DMS 273 treated with DMSO at 0.1 percent for 48 hours (cell line): ENCODE results near the gene GINS3.
A peak's percentile ranks its signal among the peaks of the same experiment; 100 is the strongest.
"Not testable (repeated sequence)": the region's sequence is repeated elsewhere in the genome, so short reads cannot be mapped to it uniquely, and the experiment has no call there.

Experiments used
- DNase-seq: peaks from one replicate; lab custom pipeline; 2025; lab: John Stamatoyannopoulos, UW

Gene GINS3

GRCh38 chr16:58393138-58393504 lies 850 bp downstream of the GINS3 start:
- DNase-seq = peak; percentile 27

- DNase-seq = not testable (repeated sequence)
Observed at GRCh38 chr16:58396897-58397296, 4.6 kb downstream of the GINS3 start.

- no peak for DNase-seq
Observed at GRCh38 chr16:58399718-58400633, 7.7 kb downstream of the GINS3 start.

- DNase-seq = not testable (repeated sequence)
Observed at GRCh38 chr16:58401305-58401704, 9.0 kb downstream of the GINS3 start.

GRCh38 chr16:58402796-58403195 lies 10.5 kb downstream of the GINS3 start:
- no peak for DNase-seq

GRCh38 chr16:58409316-58409973 lies 17.2 kb downstream of the GINS3 start:
- no peak for DNase-seq

GRCh38 chr16:58411336-58411735 lies 19.1 kb downstream of the GINS3 start:
- no peak for DNase-seq

GRCh38 chr16:58411736-58412614 lies 19.7 kb downstream of the GINS3 start:
- no peak for DNase-seq

GRCh38 chr16:58412615-58412970 lies 20.3 kb downstream of the GINS3 start:
- not testable (repeated sequence) for DNase-seq

GRCh38 chr16:58413359-58413758 lies 21.1 kb downstream of the GINS3 start:
- no peak for DNase-seq

GRCh38 chr16:58415003-58415402 lies 22.7 kb downstream of the GINS3 start:
- no peak for DNase-seq

GRCh38 chr16:58415961-58416360 lies 23.7 kb downstream of the GINS3 start:
- not testable (repeated sequence) for DNase-seq

GRCh38 chr16:58417035-58417434 lies 24.8 kb downstream of the GINS3 start:
- no peak for DNase-seq

- DNase-seq = no peak
Observed at GRCh38 chr16:58417600-58417999, 25.3 kb downstream of the GINS3 start.

GRCh38 chr16:58418026-58418425 lies 25.8 kb downstream of the GINS3 start:
- DNase-seq = no peak

GRCh38 chr16:58418601-58419000 lies 26.3 kb downstream of the GINS3 start:
- no peak for DNase-seq

GRCh38 chr16:58419241-58419990 lies 27.1 kb downstream of the GINS3 start:
- no peak for DNase-seq

- DNase-seq = no peak
Observed at GRCh38 chr16:58421059-58421458, 28.8 kb downstream of the GINS3 start.

GRCh38 chr16:58421529-58421928 lies 29.3 kb downstream of the GINS3 start:
- DNase-seq = no peak

GRCh38 chr16:58422809-58423208 lies 30.5 kb downstream of the GINS3 start:
- no peak for DNase-seq

- no peak for DNase-seq
Observed at GRCh38 chr16:58425245-58425644, 33.0 kb downstream of the GINS3 start.
